Thoracic aorta (tissue), 2 donors: ENCODE measurements around the gene SLC2A8. TPM values are rescaled to one million over a fixed set of nuclear protein-coding genes. Genes with fewer than 3 reads are reported as not detected.

Experiments
- ATAC-seq: fragments of 150-250 bp; one replicate; pipeline ENCODE4 v1.8.0; 2017; ENCODE audit warnings: low read depth; ENCODE audit not compliant: insufficient number of reproducible peaks, low FRiP score
- DNase-seq: peaks from one replicate; pipeline ENCODE4 v3.0.0-alpha.2; 2020; ENCODE audit warnings: low spot score
- H3K27ac ChIP-seq, 2 donors: fragments of 200-600 bp; sonication (generic); 1 replicate in 1 of 2; 2 replicates in 1 of 2; pipeline ENCODE4 v1.5.1; 2016; ENCODE audit warnings: mild to moderate bottlenecking in 2 of 2, moderate library complexity in 2 of 2
- H3K27me3 ChIP-seq: fragments of 200-600 bp; sonication (generic); replicated peaks from 2 replicates; pipeline ENCODE4 v1.6.0; 2016; ENCODE audit warnings: mild to moderate bottlenecking; ENCODE audit not compliant: insufficient read depth
- H3K36me3 ChIP-seq: fragments of 200-600 bp; sonication (generic); one replicate; pipeline ENCODE4 v1.5.1; 2016
- H3K4me1 ChIP-seq, 2 donors: fragments of 200-600 bp; sonication (generic); 1 replicate in 1 of 2; 2 replicates in 1 of 2; pipeline versions ENCODE4 v1.5.1 to v1.6.0; 2016; ENCODE audit warnings: low read depth in 2 of 2, mild to moderate bottlenecking in 1 of 2; ENCODE audit not compliant: control insufficient read depth in 1 of 2
- H3K4me3 ChIP-seq: fragments of 200-600 bp; sonication (generic); 2 replicates; pipeline ENCODE4 v1.5.1; 2016; ENCODE audit warnings: mild to moderate bottlenecking
- H3K9me3 ChIP-seq: fragments of 200-600 bp; sonication (generic); 2 replicates; pipeline ENCODE4 v1.5.1; 2016
- total RNA-seq, 2 donors: library from RNA; depleted of rRNA; stranded (reverse); fragments of >200 nt; gene quantifications; one replicate each; pipeline versions ENCODE4 v1.1.0 to v1.2.3, GENCODE V29; 2016
- TF ChIP-seq, protein P1 (sequence below): fragments of 200-600 bp; sonication (generic); IDR thresholded peaks from one replicate; pipeline ENCODE4 v1.5.1; 2019; ENCODE audit warnings: antibody characterized with exemption

The SLC2A8 gene
- total RNA-seq, 2 donors from 2014 or later = 21.3 to 33.4 TPM

DNA sequence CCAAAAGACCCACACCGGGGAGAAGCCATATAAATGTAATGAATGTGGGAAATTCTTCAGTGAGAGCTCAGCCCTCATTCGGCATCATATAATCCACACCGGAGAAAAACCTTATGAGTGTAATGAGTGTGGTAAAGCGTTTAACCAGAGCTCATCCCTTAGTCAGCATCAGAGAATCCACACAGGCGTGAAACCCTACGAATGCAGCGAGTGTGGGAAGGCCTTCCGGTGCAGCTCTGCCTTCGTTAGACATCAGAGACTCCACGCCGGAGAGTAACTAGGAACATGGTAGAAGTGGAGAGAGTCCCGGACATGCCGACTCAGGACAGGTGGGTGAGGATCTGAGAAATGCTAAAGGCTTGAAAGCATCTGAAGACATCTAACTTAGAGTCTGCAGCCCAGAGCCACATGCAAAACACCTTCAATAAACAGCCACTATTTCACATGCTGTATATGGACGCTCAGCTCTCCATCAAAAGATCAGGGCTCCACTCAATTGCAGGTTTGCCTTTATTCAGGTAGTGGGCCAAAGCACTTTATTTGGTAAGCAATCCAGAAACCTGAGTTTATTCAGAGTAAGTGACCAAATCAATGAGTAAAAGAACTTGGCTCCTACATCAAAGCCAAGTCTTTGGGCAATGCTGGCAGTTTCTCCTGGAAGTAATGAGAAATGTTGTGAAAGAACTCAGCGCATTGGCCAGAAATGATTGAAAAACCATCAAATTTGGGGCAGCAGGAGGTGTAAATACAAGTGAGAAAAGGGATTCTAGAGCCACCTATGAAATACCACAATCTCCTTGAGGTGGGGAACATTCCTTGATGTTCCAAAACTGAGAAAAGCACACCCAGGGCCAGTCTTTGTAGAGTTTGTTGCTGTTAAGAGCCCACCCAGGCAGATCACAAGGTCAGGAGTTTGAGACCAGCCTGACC lies 48.2 kb downstream of the SLC2A8 start:
- Histone ChIP-seq H3K4me1 (peaks cover 8 to 18% of the 10 kb centered on the region in 2 donors), H3K9me3 (peaks cover 3% of the 10 kb centered on the region), H3K4me3 (no peak overlapping the region), H3K36me3 (peaks cover 51% of the 10 kb centered on the region), H3K27ac (no peak overlapping the region), H3K27me3 (no peaks in the 10 kb centered on the region)
- TF ChIP-seq, protein P1, sequence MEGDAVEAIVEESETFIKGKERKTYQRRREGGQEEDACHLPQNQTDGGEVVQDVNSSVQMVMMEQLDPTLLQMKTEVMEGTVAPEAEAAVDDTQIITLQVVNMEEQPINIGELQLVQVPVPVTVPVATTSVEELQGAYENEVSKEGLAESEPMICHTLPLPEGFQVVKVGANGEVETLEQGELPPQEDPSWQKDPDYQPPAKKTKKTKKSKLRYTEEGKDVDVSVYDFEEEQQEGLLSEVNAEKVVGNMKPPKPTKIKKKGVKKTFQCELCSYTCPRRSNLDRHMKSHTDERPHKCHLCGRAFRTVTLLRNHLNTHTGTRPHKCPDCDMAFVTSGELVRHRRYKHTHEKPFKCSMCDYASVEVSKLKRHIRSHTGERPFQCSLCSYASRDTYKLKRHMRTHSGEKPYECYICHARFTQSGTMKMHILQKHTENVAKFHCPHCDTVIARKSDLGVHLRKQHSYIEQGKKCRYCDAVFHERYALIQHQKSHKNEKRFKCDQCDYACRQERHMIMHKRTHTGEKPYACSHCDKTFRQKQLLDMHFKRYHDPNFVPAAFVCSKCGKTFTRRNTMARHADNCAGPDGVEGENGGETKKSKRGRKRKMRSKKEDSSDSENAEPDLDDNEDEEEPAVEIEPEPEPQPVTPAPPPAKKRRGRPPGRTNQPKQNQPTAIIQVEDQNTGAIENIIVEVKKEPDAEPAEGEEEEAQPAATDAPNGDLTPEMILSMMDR = no peak
- DNase-seq (no peak), ATAC-seq (no peak)

- H3K36me3 ChIP-seq = peaks cover 49% of the 10 kb centered on the region
- TF ChIP-seq, protein P1 = no peak
- DNase-seq = no peak
- H3K4me3 ChIP-seq = no peak overlapping the region
- no peak overlapping the region for H3K27ac ChIP-seq
- H3K4me1 ChIP-seq = peaks cover 8 to 22% of the 10 kb centered on the region in 2 donors
- peaks cover 3% of the 10 kb centered on the region for H3K9me3 ChIP-seq
- no peaks in the 10 kb centered on the region for H3K27me3 ChIP-seq
- no peak for ATAC-seq
Observed at GRCh38 chr9:127445851-127446712, 49.1 kb downstream of the SLC2A8 start.

DNA sequence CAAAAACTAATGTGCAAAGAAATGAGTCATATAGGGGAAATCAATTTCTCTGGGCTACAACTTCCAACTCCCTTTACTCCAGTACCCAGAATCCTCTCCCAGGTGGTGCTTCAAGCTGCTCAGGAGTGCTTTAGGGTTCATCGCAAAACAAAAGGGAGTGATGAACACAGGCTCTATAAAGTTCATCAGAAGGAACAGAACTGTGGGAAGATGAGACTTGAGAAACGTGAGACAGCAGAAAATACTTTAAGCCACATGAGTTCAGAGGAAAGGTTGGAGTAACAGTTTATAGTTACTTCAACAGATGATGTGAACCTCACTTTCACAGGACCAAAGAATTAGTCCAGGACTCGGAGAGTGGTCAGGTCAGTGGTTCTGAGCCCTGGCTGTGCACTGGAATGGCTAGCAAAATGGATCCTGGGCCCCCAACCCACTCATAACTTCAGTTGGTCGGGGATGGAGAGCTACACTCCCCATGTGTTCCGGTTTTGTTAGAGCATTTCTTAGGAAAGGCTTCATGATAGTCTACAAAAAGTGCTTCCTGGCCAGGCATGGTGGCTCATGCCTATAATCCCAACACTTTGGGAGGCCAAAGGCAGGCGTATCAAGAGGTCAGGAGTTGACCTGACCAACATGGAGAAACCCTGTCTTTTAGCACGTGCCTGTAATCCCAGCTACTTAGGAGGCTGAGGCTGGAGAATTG lies 49.9 kb downstream of the SLC2A8 start:
- Histone ChIP-seq H3K4me3 (no peak overlapping the region), H3K27ac (no peak overlapping the region), H3K4me1 (peaks cover 8 to 22% of the 10 kb centered on the region in 2 donors), H3K36me3 (peaks cover 44% of the 10 kb centered on the region), H3K27me3 (no peaks in the 10 kb centered on the region), H3K9me3 (peaks cover 3% of the 10 kb centered on the region)
- no peak for ATAC-seq
- TF ChIP-seq, protein P1 = no peak
- no peak for DNase-seq

- peaks cover 3% of the 10 kb centered on the region for H3K9me3 ChIP-seq
- peaks cover 40% of the 10 kb centered on the region for H3K36me3 ChIP-seq
- no peak overlapping the region for H3K4me3 ChIP-seq
- H3K27me3 ChIP-seq = no peaks in the 10 kb centered on the region
- TF ChIP-seq, protein P1 = no peak
- DNase-seq (no peak), ATAC-seq (no peak)
- no peak overlapping the region for H3K27ac ChIP-seq
- H3K4me1 ChIP-seq = peaks cover 12 to 29% of the 10 kb centered on the region in 2 donors
Observed at GRCh38 chr9:127447416-127448111, 50.6 kb downstream of the SLC2A8 start.
